DOHH2 (cell line): Measurements from ENCODE around the gene C22orf15.

Source experiments
- H3F3A ChIP-seq: fragments of 200-600 bp; sonication (generic), shearing (Covaris generic); 2 replicates; pipeline ENCODE4 v1.6.0; 2016; ENCODE audit warnings: antibody characterized with exemption, mild to moderate bottlenecking; ENCODE audit not compliant: control insufficient read depth, insufficient read depth
- H3K27ac ChIP-seq: fragments of 200-600 bp; sonication (generic); 2 replicates; pipeline ENCODE4 v1.5.1; 2014; ENCODE audit warnings: low read depth, mild to moderate bottlenecking, low read length, moderate library complexity
- H3K27me3 ChIP-seq: fragments of 200-600 bp; sonication (generic); 2 replicates; pipeline ENCODE4 v1.6.1; 2014; ENCODE audit warnings: mild to moderate bottlenecking, low read length, mixed read lengths; ENCODE audit not compliant: control insufficient read depth
- H3K36me3 ChIP-seq: fragments of 200-600 bp; sonication (generic); 2 replicates; pipeline ENCODE4 v1.6.1; 2014; ENCODE audit warnings: mild to moderate bottlenecking, low read length, moderate library complexity, mixed read lengths; ENCODE audit not compliant: control insufficient read depth
- H3K4me1 ChIP-seq: fragments of 200-600 bp; sonication (generic); 2 replicates; pipeline ENCODE4 v1.6.1; 2014; ENCODE audit warnings: mild to moderate bottlenecking, low read length, mixed read lengths; ENCODE audit not compliant: control insufficient read depth
- H3K4me2 ChIP-seq: fragments of 200-600 bp; sonication (generic); 2 replicates; pipeline ENCODE4 v1.6.0; 2014; ENCODE audit warnings: mild to moderate bottlenecking, low read length, moderate library complexity
- H3K4me3 ChIP-seq: fragments of 200-600 bp; sonication (generic); 2 replicates; pipeline ENCODE4 v1.5.1; 2014; ENCODE audit warnings: mild to moderate bottlenecking, low read length, mixed read lengths
- H3K79me2 ChIP-seq: fragments of 200-600 bp; sonication (generic); 2 replicates; pipeline ENCODE4 v1.6.1; 2014; ENCODE audit warnings: mild to moderate bottlenecking, low read length, mixed read lengths; ENCODE audit not compliant: control insufficient read depth
- H3K9me2 ChIP-seq: fragments of 200-600 bp; sonication (generic); replicated peaks from 2 replicates; pipeline ENCODE4 v1.6.1; 2014; ENCODE audit warnings: mild to moderate bottlenecking, low read length, mixed read lengths; ENCODE audit not compliant: control insufficient read depth
- H3K9me3 ChIP-seq: fragments of 200-600 bp; sonication (generic); 2 replicates; pipeline ENCODE4 v1.6.1; 2014; ENCODE audit warnings: antibody characterized with exemption, low read length, mixed read lengths; ENCODE audit not compliant: control insufficient read depth, insufficient read depth
- H4K20me1 ChIP-seq: fragments of 200-600 bp; sonication (generic); 2 replicates; pipeline ENCODE4 v1.6.0; 2014; ENCODE audit warnings: low read depth, mild to moderate bottlenecking, antibody characterized with exemption, low read length, moderate library complexity; ENCODE audit not compliant: control insufficient read depth, insufficient read depth
- EZH2phosphoT487 ChIP-seq: fragments of 200-600 bp; sonication (generic); IDR thresholded peaks from 2 replicates; pipeline ENCODE4 v1.6.1; 2017; ENCODE audit warnings: borderline replicate concordance, mild to moderate bottlenecking, antibody characterized with exemption, low read length, moderate library complexity, mixed read lengths
- TF ChIP-seq, protein P1 (sequence below): fragments of 200-600 bp; sonication (generic); IDR thresholded peaks from one replicate; pipeline ENCODE4 v1.5.1; 2014; ENCODE audit warnings: antibody characterized with exemption, mild to moderate bottlenecking, low read depth, low read length; ENCODE audit not compliant: poor library complexity, severe bottlenecking

C22orf15 gene

DNA sequence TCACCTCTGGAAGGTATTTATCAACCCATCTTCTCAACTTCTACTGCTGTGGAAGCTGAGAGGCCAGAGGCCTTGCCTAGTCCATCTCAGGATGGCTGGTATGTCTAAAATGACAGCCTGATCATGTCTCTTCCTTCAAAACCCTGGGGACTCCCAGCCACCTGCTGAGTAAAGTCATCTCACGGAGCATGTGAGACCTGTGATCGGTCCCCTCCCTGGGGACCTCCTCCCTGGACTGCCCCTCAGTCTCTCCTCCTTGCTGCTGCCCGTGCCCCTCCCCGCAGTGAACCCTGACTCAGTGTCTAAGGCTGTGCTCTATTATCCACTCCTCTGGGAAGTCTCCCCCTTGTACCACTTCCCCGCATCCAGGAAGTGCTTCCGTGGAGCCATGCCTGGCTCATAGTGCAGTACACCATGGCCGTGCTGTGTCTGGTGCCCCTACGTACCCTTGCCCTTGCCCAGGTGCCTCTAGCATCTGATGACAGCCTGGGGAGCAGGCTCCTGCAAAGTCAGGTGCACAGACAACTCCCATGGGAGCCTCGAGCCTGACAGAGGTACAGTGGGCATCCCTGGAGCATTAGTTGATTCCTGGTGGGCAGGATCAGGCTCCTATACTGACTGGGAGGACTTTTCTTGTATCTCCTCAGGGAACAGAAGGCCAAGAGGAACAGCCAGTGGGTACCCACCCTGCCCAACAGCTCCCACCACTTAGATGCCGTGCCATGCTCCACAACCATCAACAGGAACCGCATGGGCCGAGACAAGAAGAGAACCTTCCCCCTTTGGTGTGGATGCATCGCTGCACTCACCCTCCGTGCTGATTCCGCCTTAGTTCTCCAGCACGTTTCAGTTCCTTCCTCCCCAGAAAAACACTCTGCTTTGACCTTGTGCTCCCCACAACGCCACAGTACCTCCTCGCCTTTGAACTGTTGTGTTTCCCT, 37.8 kb downstream of the C22orf15 start:
- H3K9me3 ChIP-seq = no peaks in the 10 kb centered on the region
- H3K4me2 ChIP-seq = peak overlapping the region; percentile 99
- H3K27me3 ChIP-seq = no peaks in the 10 kb centered on the region
- H3F3A ChIP-seq = peaks cover 52% of the 10 kb centered on the region
- peak overlapping the region; percentile 98 for H3K4me3 ChIP-seq
- peaks cover 78% of the 10 kb centered on the region for H3K36me3 ChIP-seq
- peak overlapping the region; percentile 97 for H3K27ac ChIP-seq
- TF ChIP-seq, protein P1, sequence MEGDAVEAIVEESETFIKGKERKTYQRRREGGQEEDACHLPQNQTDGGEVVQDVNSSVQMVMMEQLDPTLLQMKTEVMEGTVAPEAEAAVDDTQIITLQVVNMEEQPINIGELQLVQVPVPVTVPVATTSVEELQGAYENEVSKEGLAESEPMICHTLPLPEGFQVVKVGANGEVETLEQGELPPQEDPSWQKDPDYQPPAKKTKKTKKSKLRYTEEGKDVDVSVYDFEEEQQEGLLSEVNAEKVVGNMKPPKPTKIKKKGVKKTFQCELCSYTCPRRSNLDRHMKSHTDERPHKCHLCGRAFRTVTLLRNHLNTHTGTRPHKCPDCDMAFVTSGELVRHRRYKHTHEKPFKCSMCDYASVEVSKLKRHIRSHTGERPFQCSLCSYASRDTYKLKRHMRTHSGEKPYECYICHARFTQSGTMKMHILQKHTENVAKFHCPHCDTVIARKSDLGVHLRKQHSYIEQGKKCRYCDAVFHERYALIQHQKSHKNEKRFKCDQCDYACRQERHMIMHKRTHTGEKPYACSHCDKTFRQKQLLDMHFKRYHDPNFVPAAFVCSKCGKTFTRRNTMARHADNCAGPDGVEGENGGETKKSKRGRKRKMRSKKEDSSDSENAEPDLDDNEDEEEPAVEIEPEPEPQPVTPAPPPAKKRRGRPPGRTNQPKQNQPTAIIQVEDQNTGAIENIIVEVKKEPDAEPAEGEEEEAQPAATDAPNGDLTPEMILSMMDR = no peak
- TF ChIP-seq EZH2phosphoT487 = no peak
- no peaks in the 10 kb centered on the region for H3K9me2 ChIP-seq
- H3K79me2 ChIP-seq = peaks cover 52% of the 10 kb centered on the region
- no peaks in the 10 kb centered on the region for H4K20me1 ChIP-seq
- peaks cover 79% of the 10 kb centered on the region for H3K4me1 ChIP-seq

DNA sequence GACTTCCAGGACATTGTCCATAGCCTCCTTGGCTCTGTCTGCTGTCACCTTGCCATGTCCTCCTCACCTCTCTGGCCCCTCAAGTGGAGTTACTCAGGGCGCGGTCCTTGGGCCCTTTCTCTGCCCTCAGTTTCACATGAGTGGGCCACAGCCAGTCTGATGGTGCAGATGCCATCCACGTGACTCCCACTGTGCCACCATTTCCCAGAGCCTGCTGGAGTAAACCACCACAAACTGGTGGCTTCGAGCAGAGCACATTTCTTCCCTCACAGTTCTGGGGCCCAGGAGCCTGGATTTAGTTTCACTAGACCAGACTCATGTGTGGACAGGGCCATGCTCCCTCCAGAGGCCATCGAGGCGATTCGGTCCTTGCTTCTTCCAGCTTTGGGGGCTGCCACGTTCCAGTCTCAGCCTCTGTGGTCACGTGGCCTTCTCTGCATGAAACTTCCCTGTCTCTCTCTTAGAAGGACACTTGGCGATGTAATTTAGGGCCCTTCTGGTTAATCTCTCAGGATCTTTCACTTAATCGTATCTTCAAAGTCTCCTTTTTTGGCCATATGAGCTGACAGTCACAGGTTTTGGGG, 38.5 kb downstream of the C22orf15 start:
- Histone ChIP-seq H3K79me2 (peaks cover 59% of the 10 kb centered on the region), H3K9me2 (no peaks in the 10 kb centered on the region), H3F3A (peaks cover 50% of the 10 kb centered on the region), H4K20me1 (no peaks in the 10 kb centered on the region), H3K27me3 (no peaks in the 10 kb centered on the region), H3K4me3 (peak overlapping the region; percentile 98), H3K36me3 (peaks cover 80% of the 10 kb centered on the region), H3K9me3 (no peaks in the 10 kb centered on the region), H3K4me1 (peaks cover 86% of the 10 kb centered on the region), H3K27ac (peak overlapping the region; percentile 97), H3K4me2 (peak overlapping the region; percentile 99)
- TF ChIP-seq, protein P1 = peak; percentile 21
- no peak for TF ChIP-seq EZH2phosphoT487

DNA sequence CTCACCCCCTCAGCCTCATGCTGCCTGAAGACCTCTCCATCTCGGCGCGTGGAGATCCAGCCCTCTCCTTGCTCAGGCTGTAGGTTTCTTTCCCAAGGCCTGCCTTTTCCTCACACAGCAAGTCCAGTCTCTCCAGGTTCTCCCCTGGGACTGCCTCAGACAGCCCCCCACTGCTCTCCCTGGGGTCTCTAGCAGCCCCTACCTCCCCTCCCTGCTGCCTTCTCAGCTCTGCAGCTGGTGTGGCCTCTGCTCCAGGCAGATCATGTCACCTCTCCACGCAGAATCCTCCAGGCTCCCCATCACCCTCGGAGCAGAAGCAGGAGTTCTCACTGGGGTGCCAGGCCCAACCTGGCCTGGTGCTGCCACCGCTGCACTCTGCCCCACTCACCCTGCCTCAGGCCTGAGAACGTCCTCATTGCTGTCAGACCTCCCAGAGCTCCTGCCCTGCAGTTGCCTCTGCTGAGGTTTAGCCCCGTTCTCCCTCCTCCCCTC, 39.1 kb downstream of the C22orf15 start:
- H3K9me3 ChIP-seq = no peaks in the 10 kb centered on the region
- TF ChIP-seq EZH2phosphoT487 = no peak
- TF ChIP-seq, protein P1 = no peak
- peak overlapping the region; percentile 99 for H3K4me2 ChIP-seq
- H3K4me3 ChIP-seq = peak overlapping the region; percentile 98
- peak overlapping the region; percentile 97 for H3K27ac ChIP-seq
- H3K79me2 ChIP-seq = peaks cover 65% of the 10 kb centered on the region
- no peaks in the 10 kb centered on the region for H3K27me3 ChIP-seq
- no peaks in the 10 kb centered on the region for H3K9me2 ChIP-seq
- peaks cover 92% of the 10 kb centered on the region for H3K4me1 ChIP-seq
- peaks cover 82% of the 10 kb centered on the region for H3K36me3 ChIP-seq
- peaks cover 46% of the 10 kb centered on the region for H3F3A ChIP-seq
- no peaks in the 10 kb centered on the region for H4K20me1 ChIP-seq
